ENCODE results near the gene STIM1.

Gene STIM1

DNA sequence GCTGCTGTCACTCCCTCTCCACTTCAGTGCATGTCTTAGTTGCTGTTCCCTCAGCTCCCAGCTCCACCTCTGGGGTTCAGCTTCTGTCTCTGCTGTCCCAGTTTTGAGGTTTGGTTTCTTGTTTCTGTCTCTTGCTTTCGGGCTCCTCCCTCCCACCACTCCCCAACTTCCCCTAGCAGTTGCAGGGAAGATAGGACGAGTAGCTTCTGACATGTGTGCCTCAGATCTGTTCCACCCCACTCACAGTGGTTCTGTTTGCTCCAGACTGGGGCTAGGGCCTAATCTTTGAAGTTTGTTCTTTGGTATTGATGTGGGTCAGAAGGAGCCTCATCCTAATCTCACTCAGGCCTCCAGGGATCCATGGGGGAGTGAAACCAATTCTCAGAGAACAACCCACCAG lies 236.6 kb downstream of the STIM1 start:
- no peak overlapping the region for H3K4me3 ChIP-seq (replicated peaks; ENCODE audit: low read depth, low read length)
- TF ChIP-seq, protein P1, sequence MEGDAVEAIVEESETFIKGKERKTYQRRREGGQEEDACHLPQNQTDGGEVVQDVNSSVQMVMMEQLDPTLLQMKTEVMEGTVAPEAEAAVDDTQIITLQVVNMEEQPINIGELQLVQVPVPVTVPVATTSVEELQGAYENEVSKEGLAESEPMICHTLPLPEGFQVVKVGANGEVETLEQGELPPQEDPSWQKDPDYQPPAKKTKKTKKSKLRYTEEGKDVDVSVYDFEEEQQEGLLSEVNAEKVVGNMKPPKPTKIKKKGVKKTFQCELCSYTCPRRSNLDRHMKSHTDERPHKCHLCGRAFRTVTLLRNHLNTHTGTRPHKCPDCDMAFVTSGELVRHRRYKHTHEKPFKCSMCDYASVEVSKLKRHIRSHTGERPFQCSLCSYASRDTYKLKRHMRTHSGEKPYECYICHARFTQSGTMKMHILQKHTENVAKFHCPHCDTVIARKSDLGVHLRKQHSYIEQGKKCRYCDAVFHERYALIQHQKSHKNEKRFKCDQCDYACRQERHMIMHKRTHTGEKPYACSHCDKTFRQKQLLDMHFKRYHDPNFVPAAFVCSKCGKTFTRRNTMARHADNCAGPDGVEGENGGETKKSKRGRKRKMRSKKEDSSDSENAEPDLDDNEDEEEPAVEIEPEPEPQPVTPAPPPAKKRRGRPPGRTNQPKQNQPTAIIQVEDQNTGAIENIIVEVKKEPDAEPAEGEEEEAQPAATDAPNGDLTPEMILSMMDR (IDR thresholded peaks at IDR 0.05; ENCODE audit: low read depth, low read length, missing control alignments) = no peak
- DNase-seq (ENCODE audit: extremely low read depth, low read depth) = no peak

DNA sequence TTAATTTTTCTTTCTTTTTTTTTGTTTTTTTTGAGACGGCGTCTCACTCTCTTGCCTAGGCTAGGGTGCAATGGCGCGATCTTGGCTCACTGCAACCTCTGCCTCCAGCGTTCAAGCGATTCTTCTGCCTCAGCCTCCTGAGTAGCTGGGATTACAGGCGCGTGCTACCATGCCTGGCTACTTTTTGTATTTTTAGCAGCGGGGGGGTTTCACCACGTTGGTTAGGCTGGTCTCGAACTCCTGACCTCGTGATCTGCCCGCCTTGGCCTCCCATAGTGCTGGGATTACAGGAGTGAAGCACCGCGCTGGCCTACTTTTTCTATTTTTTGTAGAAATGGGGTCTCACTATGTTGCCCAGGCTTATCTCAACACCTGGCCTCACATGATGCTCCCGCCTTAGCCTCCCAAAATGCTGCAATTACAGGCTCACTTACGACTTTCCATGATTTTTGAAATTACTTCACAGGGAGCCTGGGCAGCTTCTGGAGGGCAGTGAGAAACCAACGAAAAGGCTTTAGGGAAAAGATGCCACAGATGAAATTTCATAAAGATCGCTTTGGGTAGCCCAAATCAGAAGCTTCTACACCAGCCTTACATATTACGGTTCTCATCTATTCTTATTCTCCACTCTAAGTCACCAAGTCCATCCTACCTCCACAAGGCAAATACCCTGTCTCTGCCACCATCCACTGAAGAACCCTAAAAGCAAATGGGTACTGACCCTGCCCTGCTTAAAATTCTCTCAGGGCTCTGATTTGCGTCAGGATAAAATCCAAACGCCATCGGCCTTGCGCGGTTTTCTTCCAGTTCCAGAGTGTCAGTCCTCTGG lies 238.3 kb downstream of the STIM1 start:
- peak overlapping the region; percentile 77 for H3K4me3 ChIP-seq (replicated peaks; ENCODE audit: low read depth, low read length)
- DNase-seq (ENCODE audit: extremely low read depth, low read depth) = no peak
- TF ChIP-seq, protein P1 (IDR thresholded peaks at IDR 0.05; ENCODE audit: low read depth, low read length, missing control alignments) = no peak

DNA sequence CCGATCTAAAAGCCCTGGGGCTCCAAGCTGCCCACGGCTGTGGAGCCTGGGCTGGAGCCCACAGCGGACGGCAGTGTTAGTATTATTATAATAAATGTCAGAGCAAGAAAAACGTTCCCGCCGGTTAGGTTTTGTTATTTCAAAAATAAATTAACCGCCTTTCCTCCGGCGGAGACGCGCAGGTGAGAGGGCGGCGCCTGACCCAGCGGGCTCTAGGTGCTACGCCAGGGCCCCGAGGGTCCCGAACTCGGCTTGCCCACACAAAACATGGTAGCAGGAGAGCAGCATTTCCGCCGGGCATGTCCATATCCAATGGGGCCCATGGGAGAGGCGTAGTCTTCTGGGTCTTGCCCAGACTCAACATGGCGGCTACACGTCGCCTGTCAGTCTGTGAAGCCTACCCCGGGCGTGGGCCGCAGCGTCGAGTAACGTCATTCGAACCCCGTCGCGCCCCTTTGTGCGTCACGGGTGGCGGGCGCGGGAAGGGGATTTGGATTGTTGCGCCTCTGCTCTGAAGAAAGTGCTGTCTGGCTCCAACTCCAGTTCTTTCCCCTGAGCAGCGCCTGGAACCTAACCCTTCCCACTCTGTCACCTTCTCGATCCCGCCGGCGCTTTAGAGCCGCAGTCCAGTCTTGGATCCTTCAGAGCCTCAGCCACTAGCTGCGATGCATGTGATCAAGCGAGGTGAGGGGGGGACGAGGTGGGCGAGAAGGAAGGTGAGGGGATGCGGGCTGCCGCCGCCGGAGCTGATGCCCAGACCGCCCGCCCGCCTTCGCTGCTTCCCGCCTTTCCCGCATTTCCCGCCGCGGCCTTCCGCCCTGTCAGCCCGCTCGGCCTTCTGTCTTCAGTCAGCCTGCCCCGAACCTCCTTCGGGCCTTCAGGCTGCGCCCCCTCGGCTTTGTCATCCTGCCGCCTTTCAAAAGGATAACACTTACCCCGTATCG lies 239.2 kb downstream of the STIM1 start, which contains the start of gene RRM1:
Gene RRM1, plus strand, starts transcription at position 452 of the 944 bp plus-strand sequence. Its CDS starts 214 bp downstream, at position 666.
- DNase-seq (ENCODE audit: extremely low read depth, low read depth) = peak; percentile 89
- peak within 1 kb of the TSS; percentile 77 for H3K4me3 ChIP-seq (replicated peaks; ENCODE audit: low read depth, low read length)

DNA sequence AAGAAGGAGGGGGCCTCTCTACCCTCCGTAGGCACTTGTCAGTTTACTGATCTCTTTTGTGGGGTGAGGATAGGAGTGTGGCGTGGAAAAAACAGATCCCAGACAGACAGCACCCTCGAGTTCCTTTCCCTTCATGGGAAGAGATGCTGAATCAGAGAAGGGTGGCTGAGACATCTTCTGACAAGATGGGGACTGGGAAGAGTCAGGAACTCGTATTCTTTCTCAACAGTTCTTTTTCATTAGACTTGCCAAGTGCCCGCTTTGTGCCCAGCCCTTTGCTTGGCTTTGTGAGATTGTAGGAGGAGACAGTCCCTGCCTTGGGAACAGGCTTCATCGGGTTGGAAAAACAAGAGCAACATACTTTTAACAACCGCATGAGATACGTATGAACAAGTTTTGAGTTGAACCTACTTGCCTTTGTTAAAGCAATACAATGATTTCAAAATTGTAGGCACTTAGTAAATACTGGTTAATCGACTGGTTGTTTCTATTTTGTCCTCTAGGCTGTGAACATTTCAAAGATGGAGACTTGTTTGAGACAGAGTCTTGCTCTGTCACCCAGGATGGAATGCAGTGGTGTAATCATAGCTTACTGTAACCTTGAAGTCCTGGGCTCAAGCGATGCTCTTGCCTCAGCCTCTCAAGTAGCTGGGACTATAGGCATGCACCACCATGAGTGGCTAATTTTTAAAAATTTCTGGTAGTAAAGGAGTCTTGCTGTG lies 240.2 kb downstream of the STIM1 start:
- DNase-seq (ENCODE audit: extremely low read depth, low read depth) = no peak
- TF ChIP-seq, protein P1 (IDR thresholded peaks at IDR 0.05; ENCODE audit: low read depth, low read length, missing control alignments) = no peak
- H3K4me3 ChIP-seq (replicated peaks; ENCODE audit: low read depth, low read length) = peak overlapping the region; percentile 77

More for the DNA sequence above, 239.2 kb downstream of the STIM1 start, which contains the start of gene RRM1:
- TF ChIP-seq, protein P1 (IDR thresholded peaks at IDR 0.05; ENCODE audit: low read depth, low read length, missing control alignments) = no peak

DNA sequence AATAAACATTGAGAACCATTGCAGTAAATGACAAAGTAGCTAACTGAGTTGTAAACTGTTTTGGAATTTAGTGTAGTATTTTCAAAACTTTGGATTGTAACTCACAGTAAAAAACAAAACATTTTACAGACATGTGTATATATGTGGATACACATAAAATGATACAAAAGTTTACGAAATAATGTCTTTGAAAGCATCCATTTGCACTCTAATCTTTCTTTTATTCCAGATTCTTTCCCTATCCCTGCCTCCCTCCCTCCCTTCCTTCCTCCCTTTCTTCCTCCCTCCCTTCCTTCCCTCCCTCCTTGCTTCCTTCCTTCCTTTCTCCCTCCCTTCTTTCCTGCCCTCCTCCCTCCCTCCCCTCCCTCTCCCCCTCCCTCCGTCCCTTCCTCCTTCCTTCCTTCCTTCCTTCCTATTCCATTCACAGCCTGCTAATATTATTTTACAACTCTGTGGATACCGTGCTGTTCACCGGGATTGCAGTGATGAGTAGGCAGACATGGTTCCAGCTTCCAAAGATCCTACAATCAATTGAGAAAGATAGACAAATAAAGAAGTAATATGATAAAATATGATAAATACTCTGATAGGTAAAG lies 242.7 kb downstream of the STIM1 start:
- H3K4me3 ChIP-seq (replicated peaks; ENCODE audit: low read depth, low read length) = no peak overlapping the region
- TF ChIP-seq, protein P1 (IDR thresholded peaks at IDR 0.05; ENCODE audit: low read depth, low read length, missing control alignments) = no peak
- DNase-seq (ENCODE audit: extremely low read depth, low read depth) = no peak

DNA sequence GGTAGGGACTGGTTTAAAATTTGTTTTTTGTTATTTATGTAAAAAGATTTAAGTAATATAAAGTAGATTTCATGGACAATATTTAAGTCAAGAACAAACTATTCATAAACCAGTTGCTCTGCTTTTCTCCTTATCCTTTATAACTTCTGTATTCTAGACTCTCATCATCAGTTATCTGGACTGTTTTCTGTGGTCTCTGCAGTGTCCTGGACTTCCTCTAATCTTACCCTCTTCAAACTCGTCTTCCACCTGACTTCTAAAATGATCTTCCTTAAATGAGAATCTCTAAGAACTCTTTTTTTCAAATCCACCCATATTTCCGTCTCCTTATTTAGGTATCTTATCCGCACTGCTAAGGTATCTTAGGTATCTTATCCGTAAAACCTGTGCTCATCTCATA lies 247.2 kb downstream of the STIM1 start:
- H3K4me3 ChIP-seq (replicated peaks; ENCODE audit: low read depth, low read length) = no peak overlapping the region
- DNase-seq (ENCODE audit: extremely low read depth, low read depth) = no peak
- TF ChIP-seq, protein P1 (IDR thresholded peaks at IDR 0.05; ENCODE audit: low read depth, low read length, missing control alignments) = no peak
